ENCODE data around the gene ADAMTS6.
"Not testable (repeated sequence)": the region's sequence is repeated elsewhere in the genome, so short reads cannot be mapped to it uniquely, and the experiment has no call there.

The ADAMTS6 gene

DNA sequence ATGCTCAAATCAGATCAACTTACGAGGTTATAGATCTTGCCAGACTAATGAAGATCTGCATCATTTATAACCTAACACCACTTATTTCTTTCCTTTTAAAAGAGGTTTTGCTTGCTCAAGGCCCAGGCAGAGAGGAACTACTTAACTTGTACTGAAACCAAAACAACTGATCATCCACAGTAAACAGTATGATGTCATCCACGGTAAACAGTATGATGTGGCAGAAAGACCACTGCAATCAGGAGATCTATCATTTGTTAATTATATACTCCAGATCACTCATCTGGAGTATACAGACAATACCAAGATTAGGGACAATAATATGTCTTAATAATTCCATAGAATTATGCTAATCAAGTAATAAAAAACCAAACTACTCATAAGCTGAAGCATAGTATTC is 116.8 kb downstream of the ADAMTS6 start:
- peak; percentile 65 for DNase-seq (ENCODE audit: low read depth)

GRCh38 chr5:65363499-65363898 is 118.2 kb downstream of the ADAMTS6 start:
- no peak for DNase-seq (ENCODE audit: low read depth)

DNA sequence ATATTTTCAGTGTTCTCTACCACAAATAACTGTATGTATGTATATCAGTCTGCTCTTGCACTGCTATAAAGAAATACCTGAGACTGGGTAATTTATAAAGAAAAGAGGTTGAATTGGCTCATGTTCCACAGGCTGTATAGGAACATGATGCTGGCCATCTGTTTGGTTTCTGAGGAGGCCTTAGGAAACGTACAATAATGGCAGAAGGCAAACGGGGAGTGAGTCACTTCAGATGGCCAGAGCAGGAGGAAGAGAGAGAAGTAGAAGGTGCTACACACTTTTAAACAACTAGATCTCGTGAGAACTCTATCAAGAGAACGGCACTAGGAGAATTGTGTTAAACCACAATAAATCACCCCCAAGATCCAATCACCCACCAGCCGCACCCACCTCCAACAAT is 121.7 kb downstream of the ADAMTS6 start:
- DNase-seq (ENCODE audit: low read depth), result peak; percentile 38

DNA sequence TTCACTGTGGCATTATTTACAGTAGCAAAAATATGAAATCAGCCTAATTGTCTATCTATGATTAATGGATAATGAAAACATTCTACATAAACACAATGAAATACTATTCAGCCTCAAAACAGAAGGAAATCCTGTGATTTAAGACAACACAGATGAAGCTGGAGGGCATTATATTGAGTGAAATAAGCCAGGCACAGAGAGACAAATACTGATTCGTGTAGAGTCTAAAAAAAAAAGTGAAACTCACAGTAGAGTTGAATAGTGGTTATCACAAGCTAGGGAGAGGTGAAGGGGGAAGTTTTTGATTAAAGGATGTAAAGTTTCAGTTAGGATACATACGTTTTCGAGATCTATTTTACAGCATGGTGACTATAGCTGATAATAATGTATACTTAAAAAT is 122.2 kb downstream of the ADAMTS6 start:
- no peak for DNase-seq (ENCODE audit: low read depth)

DNA sequence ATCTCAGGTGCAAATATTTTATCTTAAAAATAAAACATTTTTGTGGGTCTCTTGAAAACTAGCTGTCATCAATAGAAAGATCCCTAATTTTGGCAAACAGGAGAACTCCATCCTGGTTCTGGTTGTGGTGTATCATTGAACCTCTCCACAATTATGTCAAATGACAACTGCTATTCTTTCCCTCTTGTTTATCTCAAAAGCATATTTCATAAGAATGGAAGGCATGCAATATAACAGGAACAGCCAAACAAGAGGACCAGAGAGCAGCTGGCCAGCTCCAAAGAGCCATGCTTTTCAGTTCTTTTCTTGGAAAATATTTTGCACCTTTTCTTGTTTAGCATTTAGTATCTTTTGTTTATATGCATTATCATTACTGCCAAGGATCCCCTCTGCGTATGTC is 125.4 kb downstream of the ADAMTS6 start:
- peak; percentile 25 for DNase-seq (ENCODE audit: low read depth)

DNA sequence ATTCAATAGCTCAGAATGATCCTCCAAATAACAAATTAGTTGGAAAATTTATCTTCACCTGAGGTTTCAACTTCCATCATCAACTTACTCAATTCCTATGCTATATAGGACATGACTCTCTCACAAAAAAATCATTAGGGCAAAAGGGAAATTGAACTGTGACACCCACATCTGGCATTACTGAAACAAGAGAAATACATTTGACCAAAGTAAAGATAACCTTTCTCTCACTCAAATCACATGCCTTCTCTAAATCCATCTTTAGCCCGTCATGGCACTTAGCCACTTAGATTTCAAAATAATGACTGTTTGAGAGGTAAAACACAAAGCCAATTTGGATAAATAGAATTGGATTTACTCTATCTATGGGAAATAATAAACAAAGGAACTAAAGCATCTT is 126.4 kb downstream of the ADAMTS6 start:
- peak; percentile 36 for DNase-seq (ENCODE audit: low read depth)

DNA sequence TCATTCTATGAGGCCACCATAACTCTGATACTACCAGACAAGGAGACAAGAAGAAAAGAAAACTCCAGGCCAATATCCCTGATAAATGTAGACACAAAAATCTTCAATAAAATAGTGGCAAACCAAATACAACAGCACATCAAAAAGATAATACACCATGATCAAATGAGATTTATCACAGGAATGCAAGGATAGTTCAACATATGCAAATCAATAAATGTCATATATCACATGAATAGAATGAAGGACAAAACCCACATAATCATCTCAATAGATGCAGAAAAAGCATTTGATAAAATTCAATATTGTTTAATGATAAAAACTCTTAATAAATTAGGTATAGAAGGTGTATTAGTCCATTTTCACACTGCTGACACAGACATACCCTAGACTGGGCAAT is 139.9 kb downstream of the ADAMTS6 start:
- no peak for DNase-seq (ENCODE audit: low read depth)

DNA sequence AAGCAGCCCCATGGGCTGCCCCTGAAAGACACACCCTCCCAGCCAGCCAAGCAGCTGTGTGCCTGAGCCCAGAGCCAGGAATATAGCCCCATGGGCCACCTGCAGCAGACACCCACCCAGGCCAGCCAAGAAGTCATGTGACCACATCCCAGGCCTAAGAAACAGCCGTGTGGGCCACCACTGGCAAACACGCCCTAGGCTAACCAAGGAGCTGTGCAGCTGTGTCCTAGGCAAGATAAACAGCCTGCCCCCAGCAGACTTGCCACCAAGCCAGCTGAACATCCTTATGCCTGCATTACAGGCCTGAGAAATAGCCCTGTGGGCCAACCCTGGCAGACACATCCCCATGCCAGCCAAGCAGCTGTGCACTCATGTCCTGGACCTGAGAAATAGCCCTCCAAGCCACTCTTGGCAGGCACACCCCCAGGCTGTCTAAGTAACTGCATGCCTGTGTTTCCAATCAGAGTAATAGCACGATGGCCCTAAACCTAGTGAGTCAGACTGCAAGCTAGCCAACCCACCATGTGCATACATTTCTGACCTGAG is 143.0 kb downstream of the ADAMTS6 start:
- DNase-seq (ENCODE audit: low read depth), result peak; percentile 56

- no peak for DNase-seq (ENCODE audit: low read depth)
These were observed 147.6 kb downstream of the ADAMTS6 start for GRCh38 chr5:65334077-65334476.

DNA sequence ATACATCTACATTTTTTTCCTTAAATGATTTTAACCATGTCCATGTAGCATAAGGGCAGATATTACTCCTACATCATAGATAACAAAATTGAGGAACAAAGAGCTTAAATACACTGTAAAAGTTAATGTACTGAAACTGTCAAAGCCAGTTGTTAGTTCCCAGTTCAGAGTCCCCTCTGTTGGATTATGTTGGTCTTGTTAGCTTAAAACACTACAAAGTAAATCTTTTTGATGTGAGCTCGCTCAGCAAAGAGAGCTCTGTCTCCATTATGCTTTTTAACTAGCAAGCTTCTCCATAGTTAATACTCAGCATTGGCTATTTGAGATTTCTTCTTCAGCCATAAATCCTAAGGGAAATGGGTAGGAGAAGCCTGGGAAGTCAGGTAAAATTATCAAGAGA is 149.1 kb downstream of the ADAMTS6 start:
- no peak for DNase-seq (ENCODE audit: low read depth)

DNA sequence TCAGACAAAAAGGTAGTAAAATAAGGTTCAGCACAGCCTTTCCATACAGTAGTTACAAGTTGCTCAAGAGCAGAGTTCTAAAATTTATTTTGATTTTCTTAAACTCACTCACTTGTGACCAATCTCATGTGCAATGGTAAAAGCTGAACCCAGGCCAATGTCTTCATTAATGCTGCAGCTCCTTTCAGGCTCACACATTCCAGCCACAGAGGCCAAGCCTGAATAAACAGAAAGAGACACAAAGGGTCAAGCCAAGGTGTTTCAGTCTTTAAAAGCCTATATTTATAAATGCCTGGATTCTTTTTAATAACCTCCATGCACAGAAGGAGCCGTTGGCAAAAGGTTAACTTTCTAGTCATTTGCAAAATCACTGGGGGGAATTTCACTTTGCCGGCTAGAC is 152.5 kb downstream of the ADAMTS6 start:
- peak; percentile 73 for DNase-seq (ENCODE audit: low read depth)

GRCh38 chr5:65327582-65327981 is 154.1 kb downstream of the ADAMTS6 start:
- peak; percentile 83 for DNase-seq (ENCODE audit: low read depth)

DNA sequence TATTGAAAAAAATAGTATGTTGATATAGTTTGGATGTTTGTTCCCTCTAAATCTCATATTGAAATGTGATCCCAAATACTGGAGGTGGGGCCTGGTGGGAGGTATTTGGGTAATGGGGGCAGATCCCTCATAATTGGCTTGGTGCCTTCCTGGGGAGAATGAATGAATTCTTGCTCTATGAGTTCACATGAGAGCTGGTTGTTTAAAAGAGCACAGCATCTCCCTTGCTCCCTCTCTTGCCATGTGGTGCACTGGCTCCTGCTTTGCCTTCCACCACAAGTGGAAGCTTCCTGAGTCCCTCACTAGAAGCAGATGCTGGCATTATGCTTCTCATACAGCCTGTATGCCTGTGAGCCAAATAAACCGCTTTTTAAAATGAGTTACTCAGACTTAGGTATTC is 154.8 kb downstream of the ADAMTS6 start:
- DNase-seq (ENCODE audit: low read depth), result peak; percentile 78

DNA sequence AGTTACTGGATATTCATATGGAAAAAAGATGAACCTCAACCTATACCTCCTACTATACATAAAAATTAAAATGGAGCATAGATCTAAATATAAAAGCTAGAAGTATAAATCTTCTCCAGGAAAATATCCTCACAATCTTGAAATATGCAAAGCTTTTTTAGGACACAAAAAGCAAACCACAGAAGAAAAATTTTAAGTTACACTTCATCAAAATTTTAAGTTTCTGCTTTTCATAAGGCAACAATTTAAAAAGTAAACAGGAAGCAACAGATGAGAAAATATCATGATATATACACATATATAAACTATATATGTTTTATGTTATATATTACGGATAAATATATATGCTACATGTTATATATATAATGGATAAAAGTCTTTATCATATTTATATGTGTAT is 157.5 kb downstream of the ADAMTS6 start:
- no peak for DNase-seq (ENCODE audit: low read depth)

GRCh38 chr5:65320704-65321103 is 161.0 kb downstream of the ADAMTS6 start:
- not testable (repeated sequence) for DNase-seq (ENCODE audit: low read depth)

GRCh38 chr5:65320250-65320649 is 161.5 kb downstream of the ADAMTS6 start:
- no peak for DNase-seq (ENCODE audit: low read depth)

- DNase-seq (ENCODE audit: low read depth), result no peak
These were observed 173.8 kb downstream of the ADAMTS6 start for GRCh38 chr5:65307931-65308330.

- peak; percentile 51 for DNase-seq (ENCODE audit: low read depth)
These were observed 174.6 kb downstream of the ADAMTS6 start for GRCh38 chr5:65307088-65307487.

DNA sequence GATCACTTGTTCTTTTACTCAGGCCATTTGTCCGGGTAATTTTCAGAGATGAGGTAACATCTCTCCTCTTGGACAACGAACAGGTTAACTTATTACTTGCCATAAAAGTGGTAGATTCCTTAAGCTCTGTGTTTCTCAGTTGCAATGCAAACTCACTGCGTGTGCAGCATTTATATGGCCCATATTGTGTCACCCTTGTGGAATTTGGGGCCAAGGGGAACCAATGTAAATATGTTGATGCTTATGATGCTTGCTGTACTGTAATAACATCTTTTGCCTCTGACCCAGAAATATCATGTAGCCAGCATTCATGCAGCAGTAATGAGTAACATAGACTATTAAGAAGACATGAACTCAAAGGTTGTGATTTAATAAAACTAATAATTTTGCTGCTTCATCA is 175.8 kb downstream of the ADAMTS6 start:
- DNase-seq (ENCODE audit: low read depth), result peak; percentile 79

- DNase-seq (ENCODE audit: low read depth), result peak; percentile 93
These were observed 181.9 kb downstream of the ADAMTS6 start for GRCh38 chr5:65299861-65300260.

GRCh38 chr5:65296067-65296466 is 185.7 kb downstream of the ADAMTS6 start:
- no peak for DNase-seq (ENCODE audit: low read depth)

DNA sequence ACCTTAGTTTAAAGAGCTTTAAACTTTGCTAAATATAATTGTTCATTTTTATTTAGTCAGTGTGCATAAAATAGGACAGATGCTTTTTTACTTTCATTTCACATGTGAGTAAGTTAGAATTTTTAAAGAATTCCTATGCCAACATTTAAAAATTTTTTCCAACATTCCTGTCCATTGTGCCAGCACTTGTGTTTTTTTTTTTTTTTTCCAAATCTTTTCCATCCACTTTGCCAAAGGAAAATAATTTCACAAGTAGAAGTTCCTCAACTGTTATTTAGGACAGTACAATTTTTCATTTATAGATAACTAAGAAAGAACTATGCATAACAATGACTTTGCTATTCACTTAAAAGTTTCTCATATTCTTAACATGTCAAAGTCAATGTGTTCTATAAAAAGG is 189.5 kb downstream of the ADAMTS6 start:
- no peak for DNase-seq (ENCODE audit: low read depth)

DNA sequence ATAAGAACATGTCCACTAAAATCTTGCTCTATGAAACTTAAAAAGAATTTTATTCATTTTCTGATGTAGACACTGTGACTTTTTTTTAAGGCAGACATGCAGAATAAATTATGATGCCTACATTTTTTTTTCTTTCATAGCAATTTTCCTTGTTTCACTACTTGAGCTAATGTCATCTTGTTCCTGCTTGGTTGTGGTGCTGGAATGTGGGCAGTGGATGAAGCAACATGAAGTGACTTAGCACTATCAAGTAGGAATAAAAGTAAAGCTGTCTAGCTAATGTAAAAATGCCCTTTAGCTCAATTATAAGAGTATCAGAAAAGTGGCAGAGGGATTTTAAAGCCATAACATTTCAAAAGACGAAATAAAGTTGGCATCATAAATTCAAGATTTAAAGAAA is 191.0 kb downstream of the ADAMTS6 start:
- peak; percentile 63 for DNase-seq (ENCODE audit: low read depth)

DNA sequence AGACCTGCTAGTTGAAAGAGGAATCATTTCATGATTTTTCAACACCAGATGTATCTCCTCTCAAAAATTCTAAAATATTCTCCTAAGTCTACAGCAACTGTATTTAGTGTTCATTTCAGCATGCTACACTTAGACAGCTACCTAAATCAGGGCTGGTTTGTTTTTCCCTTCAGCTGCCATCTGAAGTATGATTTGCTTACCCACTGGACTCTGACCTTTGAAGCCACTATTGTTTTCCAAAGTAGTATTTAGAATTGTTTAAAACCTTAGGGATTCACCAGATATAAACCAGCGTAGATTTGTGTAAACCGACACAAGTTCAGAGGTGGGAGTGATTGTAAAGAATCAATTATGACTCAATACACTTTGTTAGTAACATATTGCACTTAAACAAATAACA is 193.1 kb downstream of the ADAMTS6 start:
- no peak for DNase-seq (ENCODE audit: low read depth)

GRCh38 chr5:65279603-65280002 is 202.1 kb downstream of the ADAMTS6 start:
- DNase-seq (ENCODE audit: low read depth), result no peak
